ENCODE results near the gene SNX15. TPM values are rescaled to one million over a fixed set of nuclear protein-coding genes. Genes with fewer than 3 reads are reported as not detected.

Gene SNX15
- polyA plus RNA-seq, 1 experiment = 8.0 TPM

- TF ChIP-seq, protein P1, sequence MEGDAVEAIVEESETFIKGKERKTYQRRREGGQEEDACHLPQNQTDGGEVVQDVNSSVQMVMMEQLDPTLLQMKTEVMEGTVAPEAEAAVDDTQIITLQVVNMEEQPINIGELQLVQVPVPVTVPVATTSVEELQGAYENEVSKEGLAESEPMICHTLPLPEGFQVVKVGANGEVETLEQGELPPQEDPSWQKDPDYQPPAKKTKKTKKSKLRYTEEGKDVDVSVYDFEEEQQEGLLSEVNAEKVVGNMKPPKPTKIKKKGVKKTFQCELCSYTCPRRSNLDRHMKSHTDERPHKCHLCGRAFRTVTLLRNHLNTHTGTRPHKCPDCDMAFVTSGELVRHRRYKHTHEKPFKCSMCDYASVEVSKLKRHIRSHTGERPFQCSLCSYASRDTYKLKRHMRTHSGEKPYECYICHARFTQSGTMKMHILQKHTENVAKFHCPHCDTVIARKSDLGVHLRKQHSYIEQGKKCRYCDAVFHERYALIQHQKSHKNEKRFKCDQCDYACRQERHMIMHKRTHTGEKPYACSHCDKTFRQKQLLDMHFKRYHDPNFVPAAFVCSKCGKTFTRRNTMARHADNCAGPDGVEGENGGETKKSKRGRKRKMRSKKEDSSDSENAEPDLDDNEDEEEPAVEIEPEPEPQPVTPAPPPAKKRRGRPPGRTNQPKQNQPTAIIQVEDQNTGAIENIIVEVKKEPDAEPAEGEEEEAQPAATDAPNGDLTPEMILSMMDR (IDR thresholded peaks at IDR 0.05; ENCODE audit: low read depth, low read length) = no peak
- Histone ChIP-seq H3K4me3 (ENCODE audit: low read depth, low read length) (peak overlapping the region; percentile 86), H3K27ac (ENCODE audit: low read depth, low read length) (peak overlapping the region; percentile 39), H3K27me3 (ENCODE audit: control insufficient read depth, insufficient read depth, low read length) (no peaks in the 10 kb centered on the region), H3K9me3 (ENCODE audit: control insufficient read depth, insufficient read depth, low read length) (no peaks in the 10 kb centered on the region; the same call in 1 of the 2 replicates)
- POLR2A ChIA-PET = interaction anchor here (0.6 to 1.1 kb wide), 4 partner anchors 30 to 167 kb away, joined by 3 to 4 read pairs (median 4); partner anchors contain the start of gene PPP2R5B
- CTCF ChIA-PET = interaction anchor here (0.6 to 3.3 kb wide), 22 partner anchors 12 to 227 kb away, joined by 3 to 23 read pairs (median 4); partner anchors contain the start of genes BATF2, CDC42BPG, SAC3D1 and SNX15
- no peak for DNase-seq (ENCODE audit: low read depth, low spot score)
These were observed 12.5 kb upstream of the SNX15 start for GRCh38 chr11:65014726-65015227.

GRCh38 chr11:65016705-65017104, 10.5 kb upstream of the SNX15 start:
- H3K27ac ChIP-seq (ENCODE audit: low read depth, low read length) = no peak overlapping the region
- no peaks in the 10 kb centered on the region for H3K27me3 ChIP-seq (ENCODE audit: control insufficient read depth, insufficient read depth, low read length)
- H3K9me3 ChIP-seq (ENCODE audit: control insufficient read depth, insufficient read depth, low read length) = no peaks in the 10 kb centered on the region; the same call in 1 of the 2 replicates
- ChIA-PET POLR2A (no interaction called here), CTCF (no interaction called here)
- DNase-seq (ENCODE audit: low read depth, low spot score) = no peak
- TF ChIP-seq, protein P1 (IDR thresholded peaks at IDR 0.05; ENCODE audit: low read depth, low read length) = no peak
- no peak overlapping the region for H3K4me3 ChIP-seq (ENCODE audit: low read depth, low read length)

GRCh38 chr11:65017937-65018336, 9.3 kb upstream of the SNX15 start:
- ChIA-PET CTCF (no interaction called here), POLR2A (no interaction called here)
- Histone ChIP-seq H3K27ac (ENCODE audit: low read depth, low read length) (no peak overlapping the region), H3K4me3 (ENCODE audit: low read depth, low read length) (no peak overlapping the region), H3K27me3 (ENCODE audit: control insufficient read depth, insufficient read depth, low read length) (no peaks in the 10 kb centered on the region), H3K9me3 (ENCODE audit: control insufficient read depth, insufficient read depth, low read length) (no peaks in the 10 kb centered on the region; the same call in 1 of the 2 replicates)
- no peak for DNase-seq (ENCODE audit: low read depth, low spot score)
- TF ChIP-seq, protein P1 (IDR thresholded peaks at IDR 0.05; ENCODE audit: low read depth, low read length) = no peak

- no peaks in the 10 kb centered on the region for H3K9me3 ChIP-seq (ENCODE audit: control insufficient read depth, insufficient read depth, low read length)
- no peak overlapping the region for H3K27ac ChIP-seq (ENCODE audit: low read depth, low read length)
- DNase-seq (ENCODE audit: low read depth, low spot score) = no peak
- TF ChIP-seq, protein P1 (IDR thresholded peaks at IDR 0.05; ENCODE audit: low read depth, low read length) = no peak
- no peak overlapping the region for H3K4me3 ChIP-seq (ENCODE audit: low read depth, low read length)
- POLR2A ChIA-PET = no interaction called here
- no peaks in the 10 kb centered on the region for H3K27me3 ChIP-seq (ENCODE audit: control insufficient read depth, insufficient read depth, low read length)
- CTCF ChIA-PET = no interaction called here
These were observed 7.4 kb upstream of the SNX15 start for GRCh38 chr11:65019824-65020223.

DNA sequence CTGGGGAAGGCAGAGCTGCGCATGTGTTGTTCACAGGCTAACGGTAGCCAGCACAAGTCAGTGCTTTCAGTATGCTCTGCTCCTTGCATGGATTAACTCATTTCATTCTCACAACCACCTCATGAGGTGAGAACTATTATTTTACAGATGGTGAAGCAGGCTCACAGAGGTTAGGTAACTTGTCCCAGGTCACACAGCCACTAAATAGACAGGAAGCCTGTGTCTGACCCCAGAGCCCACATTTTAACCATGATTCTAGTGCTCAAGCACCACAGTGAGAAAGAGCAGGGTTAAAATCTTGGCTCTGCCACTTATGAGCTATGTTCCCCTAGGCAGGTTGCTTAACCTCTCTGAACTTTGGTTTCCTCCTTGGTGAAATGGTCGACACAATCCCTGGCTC, 6.2 kb upstream of the SNX15 start:
- TF ChIP-seq, protein P1 (IDR thresholded peaks at IDR 0.05; ENCODE audit: low read depth, low read length) = no peak
- H3K9me3 ChIP-seq (ENCODE audit: control insufficient read depth, insufficient read depth, low read length) = no peaks in the 10 kb centered on the region
- ChIA-PET CTCF (interaction anchor here (0.6 kb wide), 1 partner anchor 11 kb away, joined by 3 read pairs; no protein-coding TSS in a partner anchor), POLR2A (no interaction called here)
- no peak overlapping the region for H3K4me3 ChIP-seq (ENCODE audit: low read depth, low read length)
- no peaks in the 10 kb centered on the region for H3K27me3 ChIP-seq (ENCODE audit: control insufficient read depth, insufficient read depth, low read length)
- no peak for DNase-seq (ENCODE audit: low read depth, low spot score)
- H3K27ac ChIP-seq (ENCODE audit: low read depth, low read length) = no peak overlapping the region

Data from AG04450 (cell line).